CD4-positive, alpha-beta T cell treated with Interleukin-4 for 1 hour (primary cell): ENCODE data around the gene CAND1.

Experiments
- DNase-seq, 2 donors: peaks; one replicate each; pipeline ENCODE4 v3.0.0-alpha.2; 2020 to 2022

The CAND1 gene

DNA sequence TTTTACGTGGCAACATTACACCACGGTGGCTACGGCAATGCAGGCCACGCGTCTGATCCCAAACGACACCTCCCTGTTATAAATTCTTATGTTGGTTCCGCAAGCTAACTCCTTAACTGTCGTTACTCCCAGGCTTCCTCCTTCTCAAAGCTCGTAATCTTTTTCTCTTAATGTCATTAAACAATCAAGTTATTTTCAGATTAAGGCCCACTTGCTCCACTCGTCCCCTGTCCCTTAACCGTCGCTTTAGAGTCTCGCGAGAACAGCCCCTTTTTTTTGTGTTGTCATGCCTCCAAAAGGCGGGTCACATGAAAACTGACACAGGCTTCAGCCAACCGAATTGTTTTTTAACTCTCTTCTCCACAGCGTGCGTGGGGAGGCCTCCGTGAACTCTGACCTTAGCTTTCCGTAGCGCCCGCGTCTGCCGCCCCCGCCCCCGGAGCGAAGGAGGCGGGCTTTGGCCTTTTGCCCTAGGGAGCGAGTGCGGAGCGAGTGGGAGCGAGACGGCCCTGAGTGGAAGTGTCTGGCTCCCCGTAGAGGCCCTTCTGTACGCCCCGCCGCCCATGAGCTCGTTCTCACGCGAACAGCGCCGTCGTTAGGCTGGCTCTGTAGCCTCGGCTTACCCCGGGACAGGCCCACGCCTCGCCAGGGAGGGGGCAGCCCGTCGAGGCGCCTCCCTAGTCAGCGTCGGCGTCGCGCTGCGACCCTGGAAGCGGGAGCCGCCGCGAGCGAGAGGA is at the start of gene CAND1:
Gene CAND1 (plus strand): TSS at position 463 of the 737 bp plus-strand sequence. CDS start 360 bp downstream, outside the sequence.
- peak; percentile 98 to 99 for DNase-seq

DNA sequence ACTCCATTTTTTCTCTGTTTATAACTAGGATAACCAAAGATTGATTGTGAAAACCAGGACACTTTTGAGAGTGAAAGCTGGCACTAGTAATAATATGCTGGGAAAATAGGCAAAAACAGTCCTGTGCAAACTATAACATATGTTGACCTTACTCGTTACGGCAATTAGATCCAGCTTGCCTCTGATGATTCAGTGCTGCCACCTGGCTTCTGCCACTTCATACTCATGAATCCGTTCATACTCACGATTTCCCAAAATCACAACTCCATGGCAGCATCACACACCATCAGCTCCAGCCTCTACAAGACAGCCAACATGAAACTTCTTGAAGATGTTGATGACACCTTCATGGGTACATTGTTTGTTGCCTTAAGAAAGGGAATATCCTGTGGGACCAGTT is 49.1 kb upstream of the CAND1 start:
- no peak for DNase-seq

DNA sequence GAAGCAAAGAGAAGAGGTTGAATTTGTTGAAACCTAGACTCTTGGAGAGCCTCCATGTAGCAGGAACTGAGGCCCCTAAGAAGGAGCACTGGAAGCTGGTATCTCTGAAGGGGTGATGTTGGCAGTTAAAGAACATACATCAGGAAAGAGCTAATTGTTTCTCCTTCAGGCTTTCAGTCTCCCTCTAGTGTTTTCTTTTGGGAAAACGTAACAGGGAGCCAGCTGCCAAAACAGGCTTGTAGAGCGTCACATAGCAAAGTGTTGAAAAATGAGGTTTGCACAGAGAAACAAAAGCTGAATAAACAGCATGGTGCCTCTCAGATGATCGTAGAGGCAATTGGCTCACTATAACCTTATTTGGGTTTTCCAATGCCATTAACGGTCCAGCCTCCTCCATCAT is 46.9 kb upstream of the CAND1 start:
- no peak for DNase-seq

DNA sequence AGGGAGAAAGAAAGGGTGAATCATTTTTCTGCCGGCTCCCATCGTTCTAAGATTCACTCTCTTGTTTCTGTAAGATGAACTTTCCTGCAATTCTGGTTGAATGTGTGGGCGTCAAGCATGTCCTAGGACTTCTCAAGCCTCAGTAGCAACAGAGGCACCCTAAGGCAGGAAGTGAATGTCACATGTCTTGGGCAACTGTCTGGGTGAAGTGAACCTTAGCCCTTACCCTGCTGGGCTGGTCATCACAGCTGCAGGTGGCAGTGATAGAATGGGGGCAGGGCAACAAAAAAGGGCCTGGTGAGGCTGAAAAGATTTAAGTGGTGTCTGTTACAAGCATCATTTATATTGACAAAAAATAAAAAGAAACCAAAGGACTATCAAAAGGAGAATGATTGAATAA is 45.9 kb upstream of the CAND1 start:
- DNase-seq: no peak

DNA sequence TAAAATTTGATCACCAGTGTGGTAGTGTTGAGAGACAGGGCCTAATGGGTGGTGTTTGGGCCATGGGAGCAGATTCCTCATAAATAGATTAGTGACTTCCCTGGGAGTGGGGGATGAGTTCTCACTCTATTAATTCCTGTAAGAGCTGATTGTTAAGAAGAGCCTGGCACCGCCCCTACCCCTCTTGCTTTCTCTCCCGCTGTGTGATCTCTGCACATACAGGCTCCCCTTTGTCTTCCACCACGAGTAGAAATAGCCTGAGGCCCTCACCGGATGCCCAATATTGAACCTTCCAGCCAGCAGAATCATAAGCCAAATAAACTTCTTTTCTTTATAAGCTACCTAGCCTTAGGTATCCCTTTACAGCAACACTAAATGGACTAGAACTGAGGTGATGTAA is 31.9 kb upstream of the CAND1 start:
- DNase-seq: no peak

DNA sequence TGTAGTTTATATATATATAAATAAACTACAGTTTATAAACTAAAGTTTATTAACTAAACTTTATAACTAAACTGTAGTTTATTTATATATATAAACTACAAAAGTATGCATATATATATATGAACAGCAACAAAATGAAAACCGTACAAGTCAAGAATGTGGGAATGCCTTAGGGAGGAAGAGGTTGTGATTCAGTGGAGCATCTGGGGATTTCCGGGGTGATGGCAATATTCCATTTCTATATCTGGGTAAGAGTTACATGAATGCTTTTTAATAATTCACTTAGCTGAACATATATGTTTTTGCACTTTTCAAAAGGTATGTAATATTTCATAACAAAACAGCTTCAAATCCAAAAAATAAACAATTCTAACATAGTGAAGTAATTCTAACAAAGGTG is 30.1 kb upstream of the CAND1 start:
- no peak for DNase-seq

DNA sequence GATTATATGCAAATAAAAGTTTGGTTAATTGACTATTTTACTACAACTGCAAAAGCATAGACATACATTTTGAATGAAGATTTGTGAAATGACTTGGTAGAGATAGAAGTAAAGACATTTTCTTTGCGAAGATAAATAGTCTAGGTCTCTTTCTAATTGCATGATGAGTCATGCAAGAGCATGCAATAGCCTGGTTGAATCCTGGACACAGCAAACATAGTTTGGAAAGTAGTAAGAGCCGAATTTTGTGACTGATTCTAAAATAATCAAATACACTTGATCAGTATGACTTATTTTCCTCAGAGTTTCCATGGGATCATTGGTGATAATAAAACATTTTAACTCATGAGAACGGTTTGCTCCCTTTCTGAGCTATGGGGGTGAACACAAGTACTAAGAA is 27.7 kb upstream of the CAND1 start:
- no peak for DNase-seq

DNA sequence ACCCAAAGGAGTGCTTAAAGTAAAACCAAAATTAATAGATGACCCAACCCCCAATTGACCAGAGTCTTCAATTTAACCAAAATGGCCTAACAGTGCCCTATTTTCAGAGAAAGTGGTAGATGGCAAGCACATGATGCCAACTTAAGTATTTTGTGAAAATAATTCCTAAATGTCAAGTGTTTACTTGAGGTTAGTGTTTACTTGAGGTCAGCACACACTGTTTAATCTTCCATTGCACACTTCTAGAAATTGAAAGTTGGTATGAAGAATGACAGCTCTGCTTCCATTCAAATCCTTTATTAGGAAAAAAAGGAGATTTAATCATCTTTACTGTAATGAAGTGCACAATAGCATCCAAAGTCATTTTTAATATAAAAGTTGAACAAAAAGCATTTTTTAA is 25.9 kb upstream of the CAND1 start:
- no peak for DNase-seq

DNA sequence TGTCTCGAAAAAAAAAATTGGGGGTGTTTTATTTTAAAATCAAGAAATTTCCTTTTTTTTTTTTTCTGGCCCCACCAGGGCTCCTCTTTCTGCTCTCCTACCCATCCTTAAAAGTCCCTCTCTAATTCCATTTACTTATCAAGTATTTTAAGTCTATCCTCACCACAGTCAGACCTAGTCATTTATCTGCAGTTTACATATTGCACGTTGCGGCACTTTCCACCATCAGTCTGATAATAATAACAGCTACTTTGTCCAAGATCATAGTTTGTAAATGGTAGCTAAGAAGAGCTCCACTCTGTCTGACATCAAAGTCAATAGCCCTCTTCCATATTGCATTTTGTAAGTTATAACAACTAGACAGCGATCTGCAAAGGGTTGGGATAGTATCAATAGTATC is 23.6 kb upstream of the CAND1 start:
- no peak for DNase-seq

DNA sequence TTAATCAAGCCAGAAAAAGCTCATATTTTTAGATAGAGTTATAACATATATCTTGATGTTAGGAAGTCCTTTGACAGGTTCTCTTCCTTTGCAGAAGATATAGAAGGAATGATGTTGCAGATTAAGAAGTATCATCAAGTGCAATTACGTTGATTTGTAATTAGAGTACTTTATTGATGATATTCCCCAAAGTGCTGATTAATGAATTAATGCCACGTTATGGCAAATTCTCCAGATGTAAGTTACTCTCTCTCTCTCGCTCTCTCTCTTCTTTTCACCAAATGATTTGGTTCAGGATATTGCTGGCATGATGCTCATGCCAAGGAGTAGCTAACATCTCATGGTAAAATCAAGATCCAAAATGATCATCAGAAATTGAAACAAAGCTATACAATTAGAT is 18.1 kb upstream of the CAND1 start:
- DNase-seq: no peak

DNA sequence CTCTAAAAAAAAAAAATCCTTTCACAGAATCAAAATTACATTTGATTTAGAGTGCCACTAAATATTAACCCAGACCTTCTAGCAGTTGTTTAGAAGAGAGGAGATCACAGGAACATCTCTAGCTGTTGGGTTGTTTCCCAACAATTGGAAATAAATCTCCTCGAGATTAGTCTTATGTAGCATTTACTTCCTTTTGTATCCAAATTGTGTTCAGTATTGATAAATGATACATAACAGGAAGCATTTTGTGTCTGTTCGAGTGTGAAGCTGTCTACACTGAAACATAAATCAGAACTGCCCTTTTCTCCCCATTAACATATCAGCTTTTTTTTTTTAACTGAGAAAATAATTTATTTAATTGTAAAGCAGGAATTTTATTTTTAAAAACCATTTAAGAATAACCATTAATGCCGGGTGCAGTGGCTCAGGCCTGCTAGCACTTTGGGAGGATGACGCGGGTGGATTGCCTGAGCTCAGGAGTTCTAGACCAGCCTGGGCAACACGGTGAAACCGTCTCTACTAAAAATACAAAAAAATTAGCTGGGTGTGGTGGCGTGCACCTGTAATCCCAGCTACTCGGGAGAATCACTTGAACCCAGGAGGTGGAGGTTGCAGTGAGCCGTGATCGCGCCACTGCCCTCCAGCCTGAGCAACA is 14.7 kb upstream of the CAND1 start:
- no peak for DNase-seq

DNA sequence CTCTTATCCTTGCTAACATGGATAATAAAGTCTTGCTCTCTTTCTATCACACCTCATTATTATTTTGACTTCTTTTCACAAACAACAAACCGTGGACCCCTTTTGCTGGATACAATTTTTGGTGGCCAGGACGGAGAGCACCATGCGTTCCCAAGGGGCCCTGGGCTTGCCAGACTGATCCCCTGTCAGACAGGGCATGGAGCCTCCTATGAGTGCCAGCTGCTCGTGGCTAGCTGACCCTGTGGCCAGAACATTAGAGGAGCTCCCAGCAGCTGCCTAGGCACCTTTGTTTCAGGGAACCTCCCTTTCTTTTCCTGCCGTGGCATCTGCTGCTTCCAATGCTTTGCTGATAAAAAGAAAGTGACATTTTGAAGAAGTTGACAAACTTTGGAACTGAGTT is 12.5 kb upstream of the CAND1 start:
- DNase-seq: no peak

DNA sequence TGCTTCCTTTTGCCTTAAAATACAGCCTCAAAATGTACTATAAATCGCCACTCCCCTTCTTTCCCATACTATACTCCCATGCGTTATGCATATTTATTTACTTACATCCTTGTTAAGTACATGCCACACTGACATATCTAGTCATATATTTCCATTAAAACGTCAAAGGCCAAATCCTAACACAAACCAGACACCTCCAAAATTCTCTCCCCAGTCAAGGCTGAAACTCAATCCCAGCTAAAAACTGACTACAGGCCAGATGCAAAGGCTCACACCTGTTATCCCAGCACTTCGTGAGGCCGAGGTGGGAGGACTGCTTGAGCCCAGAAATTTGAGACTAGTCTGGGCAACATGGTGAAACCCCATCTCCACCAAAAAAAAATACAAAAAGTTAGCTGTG is 5.7 kb upstream of the CAND1 start:
- DNase-seq: no peak

DNA sequence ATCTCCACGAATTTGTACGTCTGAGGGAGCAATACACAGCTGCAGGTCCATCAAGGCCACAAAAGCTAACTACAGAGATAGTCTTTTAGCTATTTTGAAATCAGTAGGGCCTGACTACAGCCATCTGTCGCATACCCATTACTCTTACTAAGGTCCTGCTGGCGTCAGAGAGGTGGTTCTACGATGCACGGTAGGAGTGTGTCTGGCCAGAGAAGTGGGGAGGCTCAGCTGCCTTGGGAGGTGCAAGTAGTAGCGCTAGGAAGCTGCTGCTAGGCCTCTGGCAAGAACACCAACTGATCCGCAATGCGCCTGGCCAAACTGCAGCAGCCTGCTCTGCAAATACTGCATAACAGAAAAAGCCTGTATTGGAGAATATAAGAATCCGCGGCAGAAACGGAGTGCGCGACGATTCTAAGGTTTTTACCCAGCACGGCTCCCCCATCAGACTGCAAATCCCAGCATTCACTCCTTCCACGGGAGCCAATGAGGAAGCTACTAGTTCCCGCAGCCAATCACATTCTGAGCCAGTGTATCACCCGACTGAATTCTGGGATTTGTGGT is 743 bp upstream of the CAND1 start:
- peak; percentile 95 to 97 for DNase-seq

DNA sequence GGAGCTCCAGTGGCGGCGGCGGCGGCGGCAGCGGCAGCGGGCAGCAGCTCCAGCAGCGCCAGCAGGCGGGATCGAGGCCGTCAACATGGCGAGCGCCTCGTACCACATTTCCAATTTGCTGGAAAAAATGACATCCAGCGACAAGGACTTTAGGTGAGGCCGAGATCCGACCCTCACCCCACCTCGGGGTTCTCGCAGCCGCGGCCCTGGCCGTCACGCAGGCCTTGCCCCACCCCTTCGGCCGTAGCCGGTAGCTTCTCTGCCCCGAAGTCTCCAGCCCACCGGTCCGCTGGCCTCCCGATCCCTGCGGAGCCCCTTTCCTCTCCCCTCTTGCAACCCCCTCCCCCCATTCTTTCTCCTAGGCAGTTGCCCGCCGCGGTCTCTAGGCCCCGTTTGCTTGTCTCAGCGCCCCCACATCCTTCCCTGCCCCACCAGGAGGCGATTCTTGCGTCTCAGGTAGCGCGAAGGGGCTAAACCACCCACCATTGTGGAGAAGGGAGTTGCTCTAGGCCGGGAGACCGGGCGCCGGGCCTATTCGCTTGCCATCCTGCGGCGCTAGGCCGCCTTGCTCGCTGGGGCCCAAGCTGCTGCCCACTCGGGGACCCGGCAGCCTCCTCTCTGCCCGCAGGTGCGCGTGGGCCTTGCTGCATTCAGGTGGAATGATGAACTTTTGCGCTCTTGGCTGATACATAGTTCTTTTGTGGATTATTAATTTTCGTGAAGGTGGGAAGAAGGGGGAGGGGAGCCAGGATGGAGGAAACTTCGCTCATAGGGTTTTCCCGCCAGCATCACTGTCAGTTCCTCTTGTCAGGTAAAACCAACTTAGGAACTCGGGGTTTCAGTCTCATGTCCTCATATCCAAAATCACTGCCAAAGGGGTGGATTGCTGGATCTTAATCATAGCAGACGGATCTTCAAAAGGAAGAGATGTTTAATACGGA is 745 bp downstream of the CAND1 start:
- peak; percentile 42 to 57 for DNase-seq

DNA sequence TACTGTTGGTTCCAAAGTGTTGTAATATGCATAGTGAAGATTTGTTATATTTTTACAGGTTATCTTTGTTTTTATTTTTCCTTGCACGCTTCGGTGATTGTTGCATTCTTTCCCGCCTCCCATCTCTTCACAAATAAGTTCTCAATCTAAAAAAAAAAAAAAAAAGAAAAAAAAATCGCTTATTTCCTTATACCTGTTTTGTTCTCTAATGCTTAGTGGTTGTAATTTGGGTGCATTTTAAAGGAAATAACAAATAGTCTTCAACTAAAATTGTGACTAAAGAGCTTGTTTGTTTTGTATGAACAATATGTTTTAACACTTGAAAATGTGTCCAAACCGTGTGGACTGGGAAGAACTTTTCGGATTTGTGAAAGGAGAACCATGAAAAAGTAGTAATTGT is 1.5 kb downstream of the CAND1 start:
- no peak for DNase-seq

DNA sequence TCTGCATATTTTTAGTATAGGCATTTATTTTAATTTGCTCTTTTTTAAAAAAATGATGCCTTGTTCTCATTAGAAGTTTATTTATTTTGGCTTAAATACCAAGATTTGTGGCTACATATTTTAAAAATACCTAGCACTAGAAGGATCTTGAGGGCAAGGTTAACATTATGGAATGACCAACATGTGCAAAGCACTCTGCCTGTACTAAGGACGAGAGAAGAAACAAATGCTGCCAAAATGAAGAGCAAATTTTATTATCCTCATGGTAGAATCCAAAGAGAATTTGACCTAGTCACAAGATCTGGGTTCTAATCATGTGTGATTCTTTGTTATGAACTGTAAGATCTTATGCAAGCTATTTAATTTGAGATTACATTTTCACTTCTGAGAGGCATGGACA is 2.8 kb downstream of the CAND1 start:
- no peak for DNase-seq

DNA sequence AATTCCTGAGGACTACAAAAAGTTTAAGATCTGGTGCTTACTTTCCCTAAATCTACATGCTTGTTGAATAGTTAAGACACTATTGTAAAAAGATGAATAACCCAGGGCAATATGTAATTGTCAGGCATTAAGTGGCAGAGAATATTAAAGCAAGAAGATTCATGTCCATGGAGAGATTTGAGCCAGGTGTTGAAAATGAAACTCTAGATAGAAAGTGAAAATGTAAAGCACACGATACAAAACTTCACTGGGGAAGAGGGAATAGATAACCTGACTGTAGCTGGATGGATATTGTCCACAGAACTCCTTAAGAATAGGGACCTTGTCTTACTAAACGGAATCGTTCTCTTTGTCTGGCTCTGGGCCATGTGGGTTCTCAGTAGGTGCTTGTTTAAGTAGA is 5.0 kb downstream of the CAND1 start:
- no peak for DNase-seq

DNA sequence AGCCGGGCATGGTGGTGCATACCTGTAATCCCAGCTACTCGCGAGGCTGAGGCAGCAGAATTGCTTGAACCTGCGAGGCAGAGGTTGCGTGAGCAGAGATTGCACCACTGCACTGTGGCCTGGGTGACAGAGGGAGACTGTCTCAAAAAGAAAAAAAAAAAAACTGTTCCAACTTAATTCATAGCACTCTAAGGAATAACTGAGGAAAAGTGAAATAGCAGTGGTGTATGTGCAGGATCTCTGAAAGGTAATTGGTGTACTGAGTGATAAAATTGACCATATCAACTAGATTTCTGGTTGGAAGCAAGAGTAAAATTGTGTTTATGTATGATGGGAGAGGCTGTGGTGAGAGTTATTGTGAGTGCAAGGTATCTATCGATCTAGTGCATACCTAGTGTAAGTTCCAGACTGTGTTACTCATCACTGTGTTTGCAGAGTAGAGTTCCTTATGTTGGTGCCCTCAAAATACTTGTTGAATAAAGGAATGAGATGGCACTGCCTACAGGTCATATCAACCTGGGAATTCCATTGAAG is 6.3 kb downstream of the CAND1 start:
- no peak for DNase-seq

DNA sequence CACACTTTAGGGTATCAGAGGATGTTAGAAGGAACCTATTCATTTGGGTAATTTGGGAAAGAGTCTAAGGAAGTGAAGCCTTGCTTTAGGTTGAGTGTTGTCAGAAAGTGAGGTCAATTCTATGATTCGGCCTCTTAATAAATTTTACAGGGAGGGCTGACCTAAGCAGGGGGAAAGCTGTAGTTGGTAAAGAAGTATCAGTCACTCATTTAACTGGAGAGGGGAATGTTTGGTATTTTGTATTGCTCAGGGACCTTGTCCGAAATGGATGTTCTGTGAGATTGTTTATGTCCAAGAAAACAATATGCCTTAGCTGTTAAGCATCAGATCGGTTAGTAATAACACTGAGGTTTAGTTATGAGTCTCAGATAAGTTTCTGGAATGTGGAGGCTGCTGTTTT is 7.3 kb downstream of the CAND1 start:
- DNase-seq: no peak

DNA sequence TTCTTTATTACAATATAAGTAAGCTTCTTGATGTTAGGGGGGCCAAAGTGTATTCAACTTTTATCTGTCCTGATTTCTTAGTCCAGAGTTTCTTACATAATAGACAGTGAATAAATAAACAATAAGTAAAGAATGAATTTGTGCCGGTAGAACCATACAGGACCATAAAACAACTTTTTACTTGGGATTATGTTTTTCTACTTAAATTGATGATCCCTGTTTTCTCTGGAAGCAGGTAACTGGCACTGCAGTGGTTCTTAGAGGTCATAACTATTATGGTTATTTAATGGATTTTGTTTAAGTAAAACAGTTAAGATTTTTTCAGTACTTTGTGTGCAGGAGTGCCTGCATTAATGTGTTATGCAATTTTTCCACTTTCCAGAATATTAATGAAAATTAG is 10.5 kb downstream of the CAND1 start:
- no peak for DNase-seq

DNA sequence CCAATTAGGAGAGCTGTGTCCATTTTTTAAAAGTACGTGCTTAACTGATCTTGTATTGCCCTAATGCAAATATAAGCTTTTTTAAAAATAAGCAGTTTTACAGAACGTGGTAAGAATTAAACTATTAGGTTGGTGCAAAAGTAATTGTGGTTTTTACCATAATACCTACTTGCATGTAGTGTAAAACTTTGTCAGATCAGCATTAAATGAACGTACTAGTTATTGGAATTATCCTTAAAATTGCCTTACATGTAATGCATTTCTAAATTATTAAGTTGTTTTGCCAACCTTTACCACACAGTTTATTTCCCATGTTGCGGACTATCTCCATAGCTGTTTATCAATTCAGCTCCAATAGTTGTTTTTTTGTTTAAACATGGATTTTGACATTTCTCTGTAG is 10.9 kb downstream of the CAND1 start:
- no peak for DNase-seq

DNA sequence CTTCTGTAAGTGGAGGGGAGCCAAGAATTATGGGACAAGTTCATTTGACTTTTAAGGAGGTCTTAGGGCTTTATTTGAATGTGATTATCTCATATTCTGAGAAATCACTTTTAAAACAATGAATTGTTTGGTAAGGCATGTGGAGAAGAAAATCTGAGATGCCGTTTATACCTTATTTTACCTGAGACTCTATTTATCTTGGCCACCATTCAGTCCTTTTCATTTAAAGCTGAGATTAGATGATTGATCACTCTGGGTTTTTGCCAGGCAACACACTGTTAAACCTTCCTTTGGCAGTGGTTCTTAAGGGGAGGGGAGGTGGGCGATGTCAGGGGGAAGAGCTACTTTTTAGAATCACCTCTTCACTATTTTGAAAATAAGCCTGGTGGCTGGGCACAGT is 11.4 kb downstream of the CAND1 start:
- DNase-seq: no peak
